Breast epithelium (tissue), 3 donors: ENCODE results near the gene TRPM3.

Experiments used
- POLR2A ChIP-seq: fragments of 450-650 bp; IDR thresholded peaks from one replicate; pipeline ENCODE4 v1.6.1; 2016; ENCODE audit warnings: antibody characterized with exemption, mild to moderate bottlenecking, moderate library complexity
- TF ChIP-seq, protein P1 (sequence below), 3 donors: fragments of 450-650 bp; IDR thresholded peaks; one replicate each; pipeline ENCODE4 v1.5.1; 2016 to 2017; ENCODE audit warnings: antibody characterized with exemption in 3 of 3, mild to moderate bottlenecking in 3 of 3, moderate library complexity in 3 of 3

DNA sequence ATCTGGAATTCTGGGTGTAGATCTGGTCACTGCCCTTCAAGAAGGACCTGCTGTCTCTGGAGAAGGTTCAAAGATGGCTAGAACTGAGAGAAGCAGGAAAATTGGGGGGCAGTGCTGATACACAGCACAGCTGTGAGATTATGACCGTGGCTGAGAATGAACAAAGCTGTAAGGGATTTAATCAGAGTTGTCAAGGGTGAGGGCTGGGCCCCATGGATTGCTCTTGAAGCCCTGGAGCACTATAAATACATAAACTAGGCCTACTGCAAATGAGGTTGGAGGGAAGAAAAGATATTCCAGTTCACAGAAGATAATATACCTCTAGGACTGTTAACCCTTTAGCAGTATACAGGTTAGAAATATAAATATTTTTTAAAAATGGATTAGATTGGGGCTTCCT lies 620.6 kb downstream of the TRPM3 start:
- TF ChIP-seq, protein P1, sequence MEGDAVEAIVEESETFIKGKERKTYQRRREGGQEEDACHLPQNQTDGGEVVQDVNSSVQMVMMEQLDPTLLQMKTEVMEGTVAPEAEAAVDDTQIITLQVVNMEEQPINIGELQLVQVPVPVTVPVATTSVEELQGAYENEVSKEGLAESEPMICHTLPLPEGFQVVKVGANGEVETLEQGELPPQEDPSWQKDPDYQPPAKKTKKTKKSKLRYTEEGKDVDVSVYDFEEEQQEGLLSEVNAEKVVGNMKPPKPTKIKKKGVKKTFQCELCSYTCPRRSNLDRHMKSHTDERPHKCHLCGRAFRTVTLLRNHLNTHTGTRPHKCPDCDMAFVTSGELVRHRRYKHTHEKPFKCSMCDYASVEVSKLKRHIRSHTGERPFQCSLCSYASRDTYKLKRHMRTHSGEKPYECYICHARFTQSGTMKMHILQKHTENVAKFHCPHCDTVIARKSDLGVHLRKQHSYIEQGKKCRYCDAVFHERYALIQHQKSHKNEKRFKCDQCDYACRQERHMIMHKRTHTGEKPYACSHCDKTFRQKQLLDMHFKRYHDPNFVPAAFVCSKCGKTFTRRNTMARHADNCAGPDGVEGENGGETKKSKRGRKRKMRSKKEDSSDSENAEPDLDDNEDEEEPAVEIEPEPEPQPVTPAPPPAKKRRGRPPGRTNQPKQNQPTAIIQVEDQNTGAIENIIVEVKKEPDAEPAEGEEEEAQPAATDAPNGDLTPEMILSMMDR (IDR thresholded peaks at IDR 0.05): no peak
- no peak for TF ChIP-seq POLR2A
